ENCODE measurements around the gene RAP2B.

DNA sequence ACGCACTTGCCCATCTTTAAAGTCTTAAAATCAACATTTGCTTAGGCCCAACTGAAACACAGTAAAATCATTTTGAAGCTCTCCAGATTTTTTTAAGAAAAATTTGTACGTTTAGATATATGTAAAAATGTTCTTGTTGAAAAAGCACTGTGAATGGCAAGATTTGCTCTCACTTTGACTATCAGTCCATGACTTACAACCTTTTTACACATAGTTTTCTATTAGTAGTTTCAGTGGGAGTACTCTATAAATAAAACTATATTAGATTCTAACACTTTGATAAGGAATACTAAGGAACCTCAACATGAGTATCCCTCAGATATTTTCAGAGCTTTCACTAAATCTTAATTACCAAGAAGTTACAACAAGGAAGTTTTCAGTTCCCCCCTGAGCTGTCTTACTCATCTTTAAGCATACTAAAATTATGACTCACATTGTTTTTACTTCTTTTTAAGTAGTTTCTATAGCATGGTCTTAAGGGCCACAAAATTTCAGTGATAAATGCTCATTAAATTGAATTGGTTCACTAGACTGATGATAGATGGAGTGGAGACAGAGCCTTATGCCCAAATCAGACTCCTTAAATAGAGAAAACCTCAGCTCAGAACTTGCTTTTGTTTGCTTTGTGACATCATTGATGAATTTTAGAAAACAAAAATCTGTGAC is 31.6 kb upstream of the RAP2B start:
- TF ChIP-seq EZH2 (IDR thresholded peaks at IDR 0.05; ENCODE audit: borderline replicate concordance, low read length) = no peak
- TF ChIP-seq, protein P1, sequence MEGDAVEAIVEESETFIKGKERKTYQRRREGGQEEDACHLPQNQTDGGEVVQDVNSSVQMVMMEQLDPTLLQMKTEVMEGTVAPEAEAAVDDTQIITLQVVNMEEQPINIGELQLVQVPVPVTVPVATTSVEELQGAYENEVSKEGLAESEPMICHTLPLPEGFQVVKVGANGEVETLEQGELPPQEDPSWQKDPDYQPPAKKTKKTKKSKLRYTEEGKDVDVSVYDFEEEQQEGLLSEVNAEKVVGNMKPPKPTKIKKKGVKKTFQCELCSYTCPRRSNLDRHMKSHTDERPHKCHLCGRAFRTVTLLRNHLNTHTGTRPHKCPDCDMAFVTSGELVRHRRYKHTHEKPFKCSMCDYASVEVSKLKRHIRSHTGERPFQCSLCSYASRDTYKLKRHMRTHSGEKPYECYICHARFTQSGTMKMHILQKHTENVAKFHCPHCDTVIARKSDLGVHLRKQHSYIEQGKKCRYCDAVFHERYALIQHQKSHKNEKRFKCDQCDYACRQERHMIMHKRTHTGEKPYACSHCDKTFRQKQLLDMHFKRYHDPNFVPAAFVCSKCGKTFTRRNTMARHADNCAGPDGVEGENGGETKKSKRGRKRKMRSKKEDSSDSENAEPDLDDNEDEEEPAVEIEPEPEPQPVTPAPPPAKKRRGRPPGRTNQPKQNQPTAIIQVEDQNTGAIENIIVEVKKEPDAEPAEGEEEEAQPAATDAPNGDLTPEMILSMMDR (IDR thresholded peaks at IDR 0.05; ENCODE audit: low read length) = no peak
